Measurements from ENCODE around the gene LRRC23. TPM values are rescaled to one million over a fixed set of nuclear protein-coding genes. Genes with fewer than 3 reads are reported as not detected.

Gene LRRC23
- total and polyA plus RNA-seq, 9 of the 15 experiments (the other 6 are each of a cell fraction or from before 2014, with no cell fraction given): 2.2 to 7.0 (median 3.0) TPM

- TF ChIP-seq ZBTB11 (CRISPR knock-in tag; IDR thresholded peaks at IDR 0.05): peak; percentile 76 to 95 (median 77); a peak in 5 of 6 replicates
- no peak for TF ChIP-seq PPARD (CRISPR knock-in tag; IDR thresholded peaks at IDR 0.05)
- TF ChIP-seq NR2C1 (IDR thresholded peaks at IDR 0.05): peak; percentile 28; the same call in 1 of the 2 replicates
- 0 out of 2 replicates have a peak, but pooled peaks have one; percentile 40 for TF ChIP-seq NR2C1 (tag; IDR thresholded peaks at IDR 0.05)
- peak; percentile 86 for TF ChIP-seq ZBTB40 (IDR thresholded peaks at IDR 0.05)
- no peak for TF ChIP-seq ZBTB40 (CRISPR knock-in tag; IDR thresholded peaks at IDR 0.05)
- TF ChIP-seq RB1 (IDR thresholded peaks at IDR 0.05; ENCODE audit: low read depth): peak; percentile 76; the same call in 1 of the 2 replicates
- no peak for TF ChIP-seq ZNF717 (CRISPR knock-in tag; IDR thresholded peaks at IDR 0.05)
- TF ChIP-seq, protein P1, sequence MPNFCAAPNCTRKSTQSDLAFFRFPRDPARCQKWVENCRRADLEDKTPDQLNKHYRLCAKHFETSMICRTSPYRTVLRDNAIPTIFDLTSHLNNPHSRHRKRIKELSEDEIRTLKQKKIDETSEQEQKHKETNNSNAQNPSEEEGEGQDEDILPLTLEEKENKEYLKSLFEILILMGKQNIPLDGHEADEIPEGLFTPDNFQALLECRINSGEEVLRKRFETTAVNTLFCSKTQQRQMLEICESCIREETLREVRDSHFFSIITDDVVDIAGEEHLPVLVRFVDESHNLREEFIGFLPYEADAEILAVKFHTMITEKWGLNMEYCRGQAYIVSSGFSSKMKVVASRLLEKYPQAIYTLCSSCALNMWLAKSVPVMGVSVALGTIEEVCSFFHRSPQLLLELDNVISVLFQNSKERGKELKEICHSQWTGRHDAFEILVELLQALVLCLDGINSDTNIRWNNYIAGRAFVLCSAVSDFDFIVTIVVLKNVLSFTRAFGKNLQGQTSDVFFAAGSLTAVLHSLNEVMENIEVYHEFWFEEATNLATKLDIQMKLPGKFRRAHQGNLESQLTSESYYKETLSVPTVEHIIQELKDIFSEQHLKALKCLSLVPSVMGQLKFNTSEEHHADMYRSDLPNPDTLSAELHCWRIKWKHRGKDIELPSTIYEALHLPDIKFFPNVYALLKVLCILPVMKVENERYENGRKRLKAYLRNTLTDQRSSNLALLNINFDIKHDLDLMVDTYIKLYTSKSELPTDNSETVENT (CRISPR knock-in tag; IDR thresholded peaks at IDR 0.05): no peak; the same call in 1 of the 2 replicates
- TF ChIP-seq CCNT2 (IDR thresholded peaks at IDR 0.05; ENCODE audit: borderline replicate concordance, extremely low read depth, insufficient read length, low read depth, low read length): peak; percentile 88
Measured at GRCh38 chr12:6873094-6874014, 31.3 kb upstream of the LRRC23 start, which contains the start of gene SPSB2 (continued).
